ENCODE results near the gene HSPA12A.
A peak's percentile ranks its signal among the peaks of the same experiment; 100 is the strongest.

The HSPA12A gene

GRCh38 chr10:116708391-116708821 is 34.0 kb downstream of the HSPA12A start:
- H2BK5ac ChIP-seq (ENCODE audit: low read length) = no peak overlapping the region
- H3K4me2 ChIP-seq (ENCODE audit: insufficient read depth, low read length, poor library complexity, severe bottlenecking) = no peak overlapping the region
- peaks cover 0 to 7% of the 10 kb centered on the region in 2 donors for H3K4me1 ChIP-seq (ENCODE audit: control insufficient read depth in 2 of 2, insufficient read depth in 1 of 2, low read depth in 1 of 2, low read length in 2 of 2)
- no peak overlapping the region for H2BK12ac ChIP-seq (ENCODE audit: low read length)
- no peaks in the 10 kb centered on the region for H3K27me3 ChIP-seq (ENCODE audit: control insufficient read depth in 3 of 3, insufficient read depth in 3 of 3, low read depth in 1 of 3, low read length in 3 of 3)
- H3K79me1 ChIP-seq (ENCODE audit: low read depth, low read length) = peaks cover 3% of the 10 kb centered on the region
- no peak overlapping the region for H3K18ac ChIP-seq (ENCODE audit: low read length)
- DNase-seq (ENCODE audit: low spot score) = no peak
- H3K9me3 ChIP-seq (replicated peaks in 1 of 2; ENCODE audit: control insufficient read depth in 2 of 2, insufficient read depth in 1 of 2, low read depth in 1 of 2, low read length in 2 of 2) = no peaks in the 10 kb centered on the region
- H2AK5ac ChIP-seq (ENCODE audit: low read depth, low read length) = no peak overlapping the region
- H3K23ac ChIP-seq (ENCODE audit: low read depth, low read length, poor library complexity) = no peak overlapping the region
- H3K36me3 ChIP-seq (replicated peaks in 1 of 2; ENCODE audit: control insufficient read depth in 2 of 2, insufficient read depth in 2 of 2, low read length in 2 of 2) = no peaks in the 10 kb centered on the region
- no peak overlapping the region for H3K4me3 ChIP-seq (ENCODE audit: low read length in 2 of 2)
- no peak overlapping the region for H2BK120ac ChIP-seq (ENCODE audit: low read depth, low read length)
- no peak overlapping the region for H4K8ac ChIP-seq (ENCODE audit: low read depth, low read length)
- no peak overlapping the region for H2BK15ac ChIP-seq (ENCODE audit: low read length)
- no peak overlapping the region for H3K4ac ChIP-seq (ENCODE audit: low read length)
- no CpG with 5 or more reads among the region's 2 CpGs for WGBS, 2 donors (ENCODE audit: extremely low coverage in 2 of 2, insufficient read length in 2 of 2, insufficient replicate concordance in 1 of 2)
- H3K27ac ChIP-seq (replicated peaks; ENCODE audit: low read length) = no peak overlapping the region
- no peak overlapping the region for H2AFZ ChIP-seq (ENCODE audit: low read length)
- no peak overlapping the region for H3K14ac ChIP-seq (ENCODE audit: low read length)
- H3K9ac ChIP-seq (ENCODE audit: low read depth, low read length, poor library complexity) = no peak overlapping the region
- H4K91ac ChIP-seq (ENCODE audit: low read depth, low read length, poor library complexity) = no peak overlapping the region

GRCh38 chr10:116707981-116708380 is 34.4 kb downstream of the HSPA12A start:
- no CpG with 5 or more reads among the region's 14 CpGs for WGBS, 2 donors (ENCODE audit: extremely low coverage in 2 of 2, insufficient read length in 2 of 2, insufficient replicate concordance in 1 of 2)
- peak overlapping the region; percentile 52 for H3K18ac ChIP-seq (ENCODE audit: low read length)
- H2BK12ac ChIP-seq (ENCODE audit: low read length) = no peak overlapping the region
- H3K14ac ChIP-seq (ENCODE audit: low read length) = no peak overlapping the region
- H3K4ac ChIP-seq (ENCODE audit: low read length) = no peak overlapping the region
- H3K36me3 ChIP-seq (replicated peaks in 1 of 2; ENCODE audit: control insufficient read depth in 2 of 2, insufficient read depth in 2 of 2, low read length in 2 of 2) = no peaks in the 10 kb centered on the region
- no peak overlapping the region for H2BK15ac ChIP-seq (ENCODE audit: low read length)
- no peaks in the 10 kb centered on the region for H3K27me3 ChIP-seq (ENCODE audit: control insufficient read depth in 3 of 3, insufficient read depth in 3 of 3, low read depth in 1 of 3, low read length in 3 of 3)
- H2BK5ac ChIP-seq (ENCODE audit: low read length) = no peak overlapping the region
- no peak overlapping the region for H3K9ac ChIP-seq (ENCODE audit: low read depth, low read length, poor library complexity)
- no peak overlapping the region for H4K8ac ChIP-seq (ENCODE audit: low read depth, low read length)
- no peak overlapping the region for H2AFZ ChIP-seq (ENCODE audit: low read length)
- no peak overlapping the region for H3K27ac ChIP-seq (replicated peaks; ENCODE audit: low read length)
- H2BK120ac ChIP-seq (ENCODE audit: low read depth, low read length) = no peak overlapping the region
- H3K4me3 ChIP-seq (ENCODE audit: low read length in 2 of 2) = no peak overlapping the region
- peaks cover 3% of the 10 kb centered on the region for H3K79me1 ChIP-seq (ENCODE audit: low read depth, low read length)
- peaks cover 0 to 7% of the 10 kb centered on the region in 2 donors for H3K4me1 ChIP-seq (ENCODE audit: control insufficient read depth in 2 of 2, insufficient read depth in 1 of 2, low read depth in 1 of 2, low read length in 2 of 2)
- peak overlapping the region; percentile 20 for H3K23ac ChIP-seq (ENCODE audit: low read depth, low read length, poor library complexity)
- H2AK5ac ChIP-seq (ENCODE audit: low read depth, low read length) = peak overlapping the region; percentile 26
- no peak overlapping the region for H3K4me2 ChIP-seq (ENCODE audit: insufficient read depth, low read length, poor library complexity, severe bottlenecking)
- H3K9me3 ChIP-seq (replicated peaks in 1 of 2; ENCODE audit: control insufficient read depth in 2 of 2, insufficient read depth in 1 of 2, low read depth in 1 of 2, low read length in 2 of 2) = no peaks in the 10 kb centered on the region
- no peak for DNase-seq (ENCODE audit: low spot score)
- no peak overlapping the region for H4K91ac ChIP-seq (ENCODE audit: low read depth, low read length, poor library complexity)

GRCh38 chr10:116706281-116706680 is 36.1 kb downstream of the HSPA12A start:
- no peak overlapping the region for H3K9ac ChIP-seq (ENCODE audit: low read depth, low read length, poor library complexity)
- peaks cover 3% of the 10 kb centered on the region for H3K79me1 ChIP-seq (ENCODE audit: low read depth, low read length)
- H2BK120ac ChIP-seq (ENCODE audit: low read depth, low read length) = no peak overlapping the region
- no peak overlapping the region for H4K8ac ChIP-seq (ENCODE audit: low read depth, low read length)
- no peaks in the 10 kb centered on the region for H3K27me3 ChIP-seq (ENCODE audit: control insufficient read depth in 3 of 3, insufficient read depth in 3 of 3, low read depth in 1 of 3, low read length in 3 of 3)
- peak overlapping the region; percentile 20 for H2BK15ac ChIP-seq (ENCODE audit: low read length)
- DNase-seq (ENCODE audit: low spot score) = no peak
- H3K18ac ChIP-seq (ENCODE audit: low read length) = peak overlapping the region; percentile 20
- peaks cover 0 to 7% of the 10 kb centered on the region in 2 donors for H3K4me1 ChIP-seq (ENCODE audit: control insufficient read depth in 2 of 2, insufficient read depth in 1 of 2, low read depth in 1 of 2, low read length in 2 of 2)
- H3K4ac ChIP-seq (ENCODE audit: low read length) = no peak overlapping the region
- no peak overlapping the region for H3K23ac ChIP-seq (ENCODE audit: low read depth, low read length, poor library complexity)
- H2BK12ac ChIP-seq (ENCODE audit: low read length) = no peak overlapping the region
- H3K27ac ChIP-seq (replicated peaks; ENCODE audit: low read length) = no peak overlapping the region
- H4K91ac ChIP-seq (ENCODE audit: low read depth, low read length, poor library complexity) = no peak overlapping the region
- no peak overlapping the region for H3K4me2 ChIP-seq (ENCODE audit: insufficient read depth, low read length, poor library complexity, severe bottlenecking)
- H3K36me3 ChIP-seq (replicated peaks in 1 of 2; ENCODE audit: control insufficient read depth in 2 of 2, insufficient read depth in 2 of 2, low read length in 2 of 2) = no peaks in the 10 kb centered on the region
- H2BK5ac ChIP-seq (ENCODE audit: low read length) = no peak overlapping the region
- H2AK5ac ChIP-seq (ENCODE audit: low read depth, low read length) = no peak overlapping the region
- H3K14ac ChIP-seq (ENCODE audit: low read length) = peak overlapping the region; percentile 47
- H3K4me3 ChIP-seq (ENCODE audit: low read length in 2 of 2) = no peak overlapping the region
- WGBS, 2 donors (ENCODE audit: extremely low coverage in 2 of 2, insufficient read length in 2 of 2, insufficient replicate concordance in 1 of 2) = no CpG with 5 or more reads among the region's 9 CpGs
- no peaks in the 10 kb centered on the region for H3K9me3 ChIP-seq (replicated peaks in 1 of 2; ENCODE audit: control insufficient read depth in 2 of 2, insufficient read depth in 1 of 2, low read depth in 1 of 2, low read length in 2 of 2)
- no peak overlapping the region for H2AFZ ChIP-seq (ENCODE audit: low read length)

- H3K27me3 ChIP-seq (ENCODE audit: control insufficient read depth in 3 of 3, insufficient read depth in 3 of 3, low read depth in 1 of 3, low read length in 3 of 3) = no peaks in the 10 kb centered on the region
- no peak overlapping the region for H2BK5ac ChIP-seq (ENCODE audit: low read length)
- DNase-seq (ENCODE audit: low spot score) = no peak
- no peak overlapping the region for H3K4ac ChIP-seq (ENCODE audit: low read length)
- peaks cover 0 to 7% of the 10 kb centered on the region in 2 donors for H3K4me1 ChIP-seq (ENCODE audit: control insufficient read depth in 2 of 2, insufficient read depth in 1 of 2, low read depth in 1 of 2, low read length in 2 of 2)
- peaks cover 3% of the 10 kb centered on the region for H3K79me1 ChIP-seq (ENCODE audit: low read depth, low read length)
- no peak overlapping the region for H3K4me3 ChIP-seq (ENCODE audit: low read length in 2 of 2)
- H3K9me3 ChIP-seq (replicated peaks in 1 of 2; ENCODE audit: control insufficient read depth in 2 of 2, insufficient read depth in 1 of 2, low read depth in 1 of 2, low read length in 2 of 2) = no peaks in the 10 kb centered on the region
- no peak overlapping the region for H3K23ac ChIP-seq (ENCODE audit: low read depth, low read length, poor library complexity)
- H2AFZ ChIP-seq (ENCODE audit: low read length) = no peak overlapping the region
- H2BK120ac ChIP-seq (ENCODE audit: low read depth, low read length) = no peak overlapping the region
- H2BK12ac ChIP-seq (ENCODE audit: low read length) = no peak overlapping the region
- no peak overlapping the region for H2AK5ac ChIP-seq (ENCODE audit: low read depth, low read length)
- H3K18ac ChIP-seq (ENCODE audit: low read length) = no peak overlapping the region
- H4K8ac ChIP-seq (ENCODE audit: low read depth, low read length) = no peak overlapping the region
- H3K9ac ChIP-seq (ENCODE audit: low read depth, low read length, poor library complexity) = no peak overlapping the region
- no peaks in the 10 kb centered on the region for H3K36me3 ChIP-seq (replicated peaks in 1 of 2; ENCODE audit: control insufficient read depth in 2 of 2, insufficient read depth in 2 of 2, low read length in 2 of 2)
- H3K14ac ChIP-seq (ENCODE audit: low read length) = no peak overlapping the region
- WGBS, 2 donors (ENCODE audit: extremely low coverage in 2 of 2, insufficient read length in 2 of 2, insufficient replicate concordance in 1 of 2) = no CpG with 5 or more reads among the region's 7 CpGs
- no peak overlapping the region for H3K27ac ChIP-seq (replicated peaks; ENCODE audit: low read length)
- H3K4me2 ChIP-seq (ENCODE audit: insufficient read depth, low read length, poor library complexity, severe bottlenecking) = no peak overlapping the region
- no peak overlapping the region for H4K91ac ChIP-seq (ENCODE audit: low read depth, low read length, poor library complexity)
- H2BK15ac ChIP-seq (ENCODE audit: low read length) = no peak overlapping the region
Measured at GRCh38 chr10:116705498-116705897, 36.9 kb downstream of the HSPA12A start.

Measured in neuronal stem cell (in vitro differentiated cells).